Suprapubic skin (tissue), 4 donors: Measurements from ENCODE around the gene FSIP1.

ENCODE experiments used
- CTCF ChIP-seq, 2 donors: fragments of 200-600 bp in 1 of 2; fragments of 450-650 bp in 1 of 2; sonication (generic) in 1 of 2; IDR thresholded peaks; one replicate each; pipeline ENCODE4 v1.5.1; 2016 to 2019; ENCODE audit warnings: antibody characterized with exemption in 2 of 2, mild to moderate bottlenecking in 1 of 2, moderate library complexity in 1 of 2
- EP300 ChIP-seq: sonication (generic); formaldehyde crosslinking; IDR thresholded peaks from one replicate; pipeline ENCODE4 v1.6.1; 2017; ENCODE audit warnings: antibody characterized with exemption
- POLR2A ChIP-seq, 2 donors: fragments of 450-650 bp; IDR thresholded peaks; one replicate each; pipeline ENCODE4 v1.6.1; 2017; ENCODE audit warnings: antibody characterized with exemption in 2 of 2, mild to moderate bottlenecking in 2 of 2, moderate library complexity in 2 of 2
- POLR2AphosphoS5 ChIP-seq, 3 donors: sonication (generic); formaldehyde crosslinking; IDR thresholded peaks; one replicate each; pipeline ENCODE4 v1.6.1; 2017; ENCODE audit warnings: antibody characterized with exemption in 3 of 3

GRCh38 chr15:39591896-39592315, 190.7 kb downstream of the FSIP1 start:
- TF ChIP-seq POLR2AphosphoS5 (IDR thresholded peaks at IDR 0.05) (no peak), CTCF (IDR thresholded peaks at IDR 0.05) (no peak), EP300 (no peak), POLR2A (IDR thresholded peaks at IDR 0.05) (no peak)
